Measurements from ENCODE around the gene SLC35B4. TPM values are rescaled to one million over a fixed set of nuclear protein-coding genes. Genes with fewer than 3 reads are reported as not detected.

SLC35B4 gene
- total and polyA plus RNA-seq, 2 donors (not counting 1 experiment from before 2014, with no cell fraction given), result 6.0 to 14.8 TPM

- POLR2A ChIA-PET, result no interaction called here
- Histone ChIP-seq H3K79me2 (ENCODE audit: control insufficient read depth, insufficient read depth, low read length) (no peaks in the 10 kb centered on the region), H4K20me1 (ENCODE audit: control insufficient read depth, insufficient read depth, low read length, poor library complexity, severe bottlenecking) (no peaks in the 10 kb centered on the region), H3K4me2 (replicated peaks; ENCODE audit: low read depth, low read length, poor library complexity, severe bottlenecking) (no peak overlapping the region), H3K4me1 (ENCODE audit: control insufficient read depth in 2 of 2, insufficient read depth in 2 of 2, low read length in 2 of 2) (no peaks in the 10 kb centered on the region), H3K9me3 (ENCODE audit: control extremely low read depth in 1 of 3, control insufficient read depth in 2 of 3, insufficient read depth in 1 of 3, low read length in 2 of 3) (no peaks in the 10 kb centered on the region), H3K36me3 (replicated peaks in 1 of 2; ENCODE audit: control extremely low read depth in 1 of 2, control insufficient read depth in 1 of 2, extremely low read depth in 1 of 2, insufficient read depth in 2 of 2, low read length in 1 of 2) (no peaks in the 10 kb centered on the region), H2AFZ (ENCODE audit: insufficient read depth, low read depth, low read length, poor library complexity, severe bottlenecking) (no peak overlapping the region), H3K27me3 (replicated peaks in 1 of 4; ENCODE audit: control extremely low read depth in 1 of 4, control insufficient read depth in 3 of 4, insufficient read depth in 4 of 4, low read length in 3 of 4) (peaks cover 0 to 11% (median 5%) of the 10 kb centered on the region in 4 experiments), H3K27ac (ENCODE audit: low read length in 2 of 2) (no peak overlapping the region), H3K9ac (ENCODE audit: low read length) (no peak overlapping the region), H3K4me3 (ENCODE audit: control extremely low read depth in 1 of 5, extremely low read depth in 1 of 5, insufficient read depth in 1 of 5, low read depth in 2 of 5, low read length in 4 of 5) (no peak overlapping the region)
- ATAC-seq (ENCODE audit: low read depth) (no peak), DNase-seq (no peak)
- Mint-ChIP-seq H3K4me3 (no peak overlapping the region), H3K9me3 (ENCODE audit: insufficient read depth) (no peaks in the 10 kb centered on the region), H3K4me1 (no peaks in the 10 kb centered on the region), H3K27me3 (peaks cover 41% of the 10 kb centered on the region), H3K27ac (no peak overlapping the region)
- TF ChIP-seq EZH2 (IDR thresholded peaks at IDR 0.05; ENCODE audit: borderline replicate concordance, insufficient read depth, low read depth, low read length, poor library complexity, severe bottlenecking), result no peak
- TF ChIP-seq, protein P1, sequence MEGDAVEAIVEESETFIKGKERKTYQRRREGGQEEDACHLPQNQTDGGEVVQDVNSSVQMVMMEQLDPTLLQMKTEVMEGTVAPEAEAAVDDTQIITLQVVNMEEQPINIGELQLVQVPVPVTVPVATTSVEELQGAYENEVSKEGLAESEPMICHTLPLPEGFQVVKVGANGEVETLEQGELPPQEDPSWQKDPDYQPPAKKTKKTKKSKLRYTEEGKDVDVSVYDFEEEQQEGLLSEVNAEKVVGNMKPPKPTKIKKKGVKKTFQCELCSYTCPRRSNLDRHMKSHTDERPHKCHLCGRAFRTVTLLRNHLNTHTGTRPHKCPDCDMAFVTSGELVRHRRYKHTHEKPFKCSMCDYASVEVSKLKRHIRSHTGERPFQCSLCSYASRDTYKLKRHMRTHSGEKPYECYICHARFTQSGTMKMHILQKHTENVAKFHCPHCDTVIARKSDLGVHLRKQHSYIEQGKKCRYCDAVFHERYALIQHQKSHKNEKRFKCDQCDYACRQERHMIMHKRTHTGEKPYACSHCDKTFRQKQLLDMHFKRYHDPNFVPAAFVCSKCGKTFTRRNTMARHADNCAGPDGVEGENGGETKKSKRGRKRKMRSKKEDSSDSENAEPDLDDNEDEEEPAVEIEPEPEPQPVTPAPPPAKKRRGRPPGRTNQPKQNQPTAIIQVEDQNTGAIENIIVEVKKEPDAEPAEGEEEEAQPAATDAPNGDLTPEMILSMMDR (IDR thresholded peaks at IDR 0.05), result no peak
- no CpG with 5 or more reads among the region's 1 CpG for WGBS (ENCODE audit: insufficient coverage)
- intact Hi-C loops (cut with micrococcal nuclease), result no loop called here
- CTCF ChIA-PET, result interaction anchor here (1.5 kb wide), 1 partner anchor 9 kb away, joined by 3 read pairs; no protein-coding TSS in a partner anchor
Observed at GRCh38 chr7:134366481-134366880, 49.8 kb upstream of the SLC35B4 start.

GRCh38 chr7:134365341-134366054 lies 48.8 kb upstream of the SLC35B4 start:
- Mint-ChIP-seq H3K4me3 (no peak overlapping the region), H3K4me1 (no peaks in the 10 kb centered on the region), H3K27me3 (peaks cover 38% of the 10 kb centered on the region), H3K9me3 (ENCODE audit: insufficient read depth) (no peaks in the 10 kb centered on the region), H3K27ac (no peak overlapping the region)
- no peaks in the 10 kb centered on the region for H4K20me1 ChIP-seq (ENCODE audit: control insufficient read depth, insufficient read depth, low read length, poor library complexity, severe bottlenecking)
- no peaks in the 10 kb centered on the region for H3K4me1 ChIP-seq (ENCODE audit: control insufficient read depth in 2 of 2, insufficient read depth in 2 of 2, low read length in 2 of 2)
- ChIA-PET CTCF (interaction anchor here (1.5 kb wide), 1 partner anchor 8 kb away, joined by 3 read pairs; no protein-coding TSS in a partner anchor), POLR2A (no interaction called here)
- intact Hi-C loops (cut with micrococcal nuclease), result no loop called here
- WGBS (ENCODE audit: insufficient coverage), result 97% methylated on average over 4 of the region's 6 CpGs
- no peaks in the 10 kb centered on the region for H3K9me3 ChIP-seq (ENCODE audit: control extremely low read depth in 1 of 3, control insufficient read depth in 2 of 3, insufficient read depth in 1 of 3, low read length in 2 of 3)
- ATAC-seq (ENCODE audit: low read depth) (no peak), DNase-seq (no peak)
- H3K36me3 ChIP-seq (replicated peaks in 1 of 2; ENCODE audit: control extremely low read depth in 1 of 2, control insufficient read depth in 1 of 2, extremely low read depth in 1 of 2, insufficient read depth in 2 of 2, low read length in 1 of 2), result no peaks in the 10 kb centered on the region
- H3K4me2 ChIP-seq (replicated peaks; ENCODE audit: low read depth, low read length, poor library complexity, severe bottlenecking), result no peak overlapping the region
- no peak for TF ChIP-seq EZH2 (IDR thresholded peaks at IDR 0.05; ENCODE audit: borderline replicate concordance, insufficient read depth, low read depth, low read length, poor library complexity, severe bottlenecking)
- TF ChIP-seq, protein P1 (IDR thresholded peaks at IDR 0.05), result no peak
- no peak overlapping the region for H3K4me3 ChIP-seq (ENCODE audit: control extremely low read depth in 1 of 5, extremely low read depth in 1 of 5, insufficient read depth in 1 of 5, low read depth in 2 of 5, low read length in 4 of 5)
- no peak overlapping the region for H2AFZ ChIP-seq (ENCODE audit: insufficient read depth, low read depth, low read length, poor library complexity, severe bottlenecking)
- no peak overlapping the region for H3K9ac ChIP-seq (ENCODE audit: low read length)
- H3K27me3 ChIP-seq (replicated peaks in 1 of 4; ENCODE audit: control extremely low read depth in 1 of 4, control insufficient read depth in 3 of 4, insufficient read depth in 4 of 4, low read length in 3 of 4), result peaks cover 0 to 10% (median 4%) of the 10 kb centered on the region in 4 experiments
- no peak overlapping the region for H3K27ac ChIP-seq (ENCODE audit: low read length in 2 of 2)
- H3K79me2 ChIP-seq (ENCODE audit: control insufficient read depth, insufficient read depth, low read length), result no peaks in the 10 kb centered on the region

Data from B cell (primary cell).